Mucosa of stomach (tissue), 1 donor: ENCODE data around the gene CCDC87.
"Not testable (repeated sequence)": the region's sequence is repeated elsewhere in the genome, so short reads cannot be mapped to it uniquely, and the experiment has no call there.

Source experiments
- H3K27me3 ChIP-seq: one replicate; pipeline ENCODE4 v1.7.0; 2013; ENCODE audit warnings: mild to moderate bottlenecking, low read length; ENCODE audit not compliant: control insufficient read depth, insufficient read depth
- H3K36me3 ChIP-seq: one replicate; pipeline ENCODE4 v1.7.0; 2013; ENCODE audit warnings: low read length; ENCODE audit not compliant: control insufficient read depth, insufficient read depth
- H3K4me1 ChIP-seq: one replicate; pipeline ENCODE4 v1.7.0; 2013; ENCODE audit warnings: mild to moderate bottlenecking, low read length; ENCODE audit not compliant: control insufficient read depth, insufficient read depth
- H3K4me3 ChIP-seq: one replicate; pipeline ENCODE4 v1.7.0; 2013; ENCODE audit warnings: low read length
- H3K9ac ChIP-seq: one replicate; pipeline ENCODE4 v1.7.0; 2013; ENCODE audit warnings: mild to moderate bottlenecking, low read length, moderate library complexity
- H3K9me3 ChIP-seq: one replicate; pipeline ENCODE4 v1.7.0; 2013; ENCODE audit warnings: mild to moderate bottlenecking, low read length, moderate library complexity; ENCODE audit not compliant: control insufficient read depth
- donor health status: Pancreatic carcinoma.

CCDC87 gene

GRCh38 chr11:66607126-66607834 is 14.4 kb upstream of the CCDC87 start:
- Histone ChIP-seq H3K36me3 (no peaks in the 10 kb centered on the region), H3K9me3 (no peaks in the 10 kb centered on the region), H3K4me3 (no peak overlapping the region), H3K4me1 (peaks cover 15% of the 10 kb centered on the region), H3K27me3 (no peaks in the 10 kb centered on the region), H3K9ac (peak overlapping the region; percentile 15)

DNA sequence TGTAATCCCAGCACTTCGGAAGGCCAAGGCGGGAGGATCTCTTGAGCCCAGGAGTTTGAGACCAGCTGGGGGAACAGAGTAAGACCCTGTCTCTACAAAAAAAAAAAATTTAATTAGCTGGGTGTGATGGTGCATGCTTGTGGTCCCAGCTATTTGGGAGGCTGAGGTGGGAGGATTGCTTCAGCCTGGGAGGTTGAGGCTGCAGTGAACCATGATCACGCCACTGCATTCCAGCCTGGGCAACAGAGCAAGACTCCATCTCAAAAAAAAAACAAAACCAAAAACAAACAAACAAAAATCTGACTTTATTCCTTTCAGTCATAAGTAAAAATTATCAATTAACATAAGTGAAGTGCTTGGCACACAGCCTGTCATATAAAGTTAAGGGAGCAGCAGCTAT is 13.7 kb upstream of the CCDC87 start:
- peaks cover 15% of the 10 kb centered on the region for H3K4me1 ChIP-seq
- not testable (repeated sequence) for H3K9me3 ChIP-seq, H3K9ac ChIP-seq, H3K4me3 ChIP-seq, H3K36me3 ChIP-seq, H3K27me3 ChIP-seq

DNA sequence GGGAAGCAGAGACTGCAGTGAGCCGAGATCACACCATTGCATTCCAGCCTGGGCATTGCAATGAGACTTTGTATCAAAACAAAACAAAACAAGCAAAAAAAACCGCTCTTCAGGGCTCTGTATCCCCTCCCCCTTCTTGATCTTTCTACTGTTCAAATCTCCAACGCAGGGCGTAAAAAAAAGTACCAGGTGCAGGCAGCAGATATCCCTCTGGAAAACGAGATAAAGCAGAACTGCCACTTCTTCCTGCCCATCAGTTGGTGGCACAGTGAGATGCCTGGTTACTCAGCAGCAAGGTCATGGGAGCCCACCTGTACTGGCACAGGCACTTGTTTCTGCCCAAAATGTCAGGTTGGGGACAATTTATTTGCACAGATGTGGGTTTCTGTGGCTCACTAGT is 11.3 kb upstream of the CCDC87 start:
- Histone ChIP-seq H3K4me1 (peaks cover 15% of the 10 kb centered on the region), H3K9me3 (no peaks in the 10 kb centered on the region), H3K36me3 (no peaks in the 10 kb centered on the region)

GRCh38 chr11:66603072-66603471 is 10.2 kb upstream of the CCDC87 start:
- H3K4me1 ChIP-seq: peaks cover 13% of the 10 kb centered on the region
- H3K36me3 ChIP-seq: no peaks in the 10 kb centered on the region
- no peak overlapping the region for H3K4me3 ChIP-seq
- no peaks in the 10 kb centered on the region for H3K27me3 ChIP-seq
- H3K9ac ChIP-seq: no peak overlapping the region
- no peaks in the 10 kb centered on the region for H3K9me3 ChIP-seq

More for the DNA sequence above, 11.3 kb upstream of the CCDC87 start:
- Histone ChIP-seq H3K4me3 (no peak overlapping the region), H3K9ac (no peak overlapping the region), H3K27me3 (no peaks in the 10 kb centered on the region)

DNA sequence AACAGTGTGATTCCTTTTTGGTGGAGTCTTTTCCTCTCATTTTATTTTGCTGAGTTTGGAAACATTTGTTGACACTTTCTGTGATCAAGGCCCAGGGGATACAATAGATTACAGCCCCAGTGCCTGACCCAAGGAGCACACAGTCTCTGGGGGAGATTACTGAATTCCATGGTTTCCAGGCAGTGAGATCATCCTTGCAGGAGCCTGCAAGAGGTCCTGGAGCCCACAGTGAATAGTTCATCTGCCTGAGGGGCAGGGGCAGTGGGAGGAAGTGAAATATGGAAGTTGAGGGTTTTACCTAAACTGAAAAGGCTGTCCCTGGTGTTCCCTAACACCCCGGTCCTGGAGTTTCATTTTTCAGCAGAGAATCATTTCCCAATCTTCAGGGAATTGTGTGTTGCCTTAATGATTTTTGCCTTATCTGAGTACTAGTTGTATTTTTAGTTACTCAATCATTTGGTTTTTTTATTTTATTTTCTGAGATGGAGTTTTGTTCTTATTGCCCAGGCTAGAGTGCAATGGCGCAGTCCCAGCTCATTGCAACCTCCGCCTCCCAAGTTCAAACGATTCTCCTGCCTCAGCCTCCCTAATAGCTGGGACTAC is 7.9 kb upstream of the CCDC87 start:
- H3K4me1 ChIP-seq: peaks cover 3% of the 10 kb centered on the region
- H3K36me3 ChIP-seq: no peaks in the 10 kb centered on the region
- H3K4me3 ChIP-seq: no peak overlapping the region
- H3K9ac ChIP-seq: no peak overlapping the region
- H3K27me3 ChIP-seq: no peaks in the 10 kb centered on the region
- H3K9me3 ChIP-seq: no peaks in the 10 kb centered on the region

DNA sequence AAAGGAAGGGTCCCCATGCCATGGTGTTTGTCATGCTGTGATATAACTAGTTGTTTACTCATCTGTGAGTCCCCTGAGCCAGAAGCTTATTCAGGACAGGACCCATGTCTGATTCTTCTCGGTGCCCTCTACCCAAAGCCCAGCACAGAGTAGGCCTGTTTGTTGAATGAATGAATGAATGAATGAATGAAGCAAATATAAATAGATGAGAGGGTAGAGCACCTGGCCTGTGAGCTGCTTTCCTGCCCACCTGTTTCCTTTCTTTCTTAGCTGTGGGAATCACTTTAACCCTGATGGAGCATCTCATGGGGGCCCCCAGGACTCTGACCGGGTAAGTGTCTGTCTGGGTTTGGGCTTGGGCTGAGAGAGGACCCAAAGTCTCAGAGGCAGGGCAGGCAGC is 7.4 kb upstream of the CCDC87 start:
- peaks cover 8% of the 10 kb centered on the region for H3K4me1 ChIP-seq
- no peak overlapping the region for H3K4me3 ChIP-seq
- H3K9ac ChIP-seq: no peak overlapping the region
- no peaks in the 10 kb centered on the region for H3K36me3 ChIP-seq
- H3K27me3 ChIP-seq: no peaks in the 10 kb centered on the region
- H3K9me3 ChIP-seq: no peaks in the 10 kb centered on the region

- H3K9ac ChIP-seq: no peak overlapping the region
- H3K4me1 ChIP-seq: peaks cover 13% of the 10 kb centered on the region
- H3K4me3 ChIP-seq: no peak overlapping the region
- no peaks in the 10 kb centered on the region for H3K9me3 ChIP-seq
- H3K36me3 ChIP-seq: no peaks in the 10 kb centered on the region
- H3K27me3 ChIP-seq: no peaks in the 10 kb centered on the region
Measured at GRCh38 chr11:66598993-66599392, 6.1 kb upstream of the CCDC87 start.

DNA sequence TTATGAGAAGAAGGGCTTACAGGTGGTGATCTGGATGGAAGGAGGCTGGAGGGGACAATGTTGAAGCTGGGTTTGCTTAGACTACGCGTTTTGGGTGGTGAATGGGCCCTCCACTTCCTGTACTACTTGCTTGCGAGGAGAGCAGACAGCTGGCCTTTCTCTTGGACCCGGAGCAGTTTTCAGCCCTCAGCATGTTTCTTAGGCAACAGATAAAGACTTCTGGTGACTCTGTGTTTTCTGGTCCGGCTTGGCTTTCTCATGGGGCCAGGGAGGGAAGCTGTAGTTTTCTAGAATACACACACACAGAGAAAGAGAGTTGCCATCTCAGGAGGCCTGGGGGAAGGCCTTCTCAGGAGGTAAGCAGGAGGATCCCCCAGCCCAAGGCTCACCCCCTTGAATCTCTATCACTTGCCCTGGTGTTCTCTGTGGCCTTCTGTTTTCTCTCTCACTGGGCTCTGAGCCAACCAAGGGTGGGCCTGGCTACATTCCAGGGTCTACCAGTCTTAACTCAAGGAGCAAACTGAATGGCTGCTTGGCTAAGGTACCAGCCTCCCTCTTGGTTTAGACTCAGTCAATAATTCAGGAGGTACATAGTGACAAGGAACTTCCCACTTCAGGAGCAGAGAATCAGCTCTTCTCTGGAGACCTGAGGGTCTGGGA is 2.5 kb upstream of the CCDC87 start:
- Histone ChIP-seq H3K9ac (peak overlapping the region; percentile 23), H3K4me3 (no peak overlapping the region)

DNA sequence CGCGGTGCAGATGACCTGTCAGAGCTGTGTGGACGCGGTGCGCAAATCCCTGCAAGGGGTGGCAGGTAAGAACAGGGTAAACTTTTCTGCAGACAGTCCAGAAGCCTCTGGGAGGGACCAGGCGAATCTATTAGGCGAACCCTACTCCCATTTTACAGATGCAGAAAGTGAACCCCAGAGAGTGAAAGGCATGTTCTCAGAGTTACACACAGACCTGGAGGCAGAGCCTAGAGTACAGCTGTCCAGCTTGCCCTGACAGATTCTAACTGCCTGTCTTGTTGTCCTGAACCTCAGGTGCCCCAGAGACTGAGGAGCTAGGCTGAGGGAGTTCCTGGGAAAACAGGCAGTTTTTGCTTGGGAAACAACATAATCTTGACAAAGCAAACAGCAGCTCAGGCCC is 787 bp upstream of the CCDC87 start:
- peak overlapping the region; percentile 89 for H3K9ac ChIP-seq
- peak overlapping the region; percentile 94 for H3K4me3 ChIP-seq
- no peaks in the 10 kb centered on the region for H3K36me3 ChIP-seq

More for the DNA sequence above, 2.5 kb upstream of the CCDC87 start:
- Histone ChIP-seq H3K9me3 (no peaks in the 10 kb centered on the region), H3K27me3 (no peaks in the 10 kb centered on the region), H3K4me1 (peaks cover 30% of the 10 kb centered on the region), H3K36me3 (no peaks in the 10 kb centered on the region)

GRCh38 chr11:66593303-66593635 is 406 bp upstream of the CCDC87 start:
- H3K4me1 ChIP-seq: peaks cover 30% of the 10 kb centered on the region

More for the DNA sequence above, 787 bp upstream of the CCDC87 start:
- H3K9me3 ChIP-seq: no peaks in the 10 kb centered on the region
- H3K4me1 ChIP-seq: peaks cover 30% of the 10 kb centered on the region
- H3K27me3 ChIP-seq: no peaks in the 10 kb centered on the region

GRCh38 chr11:66591175-66591574 is 1.7 kb downstream of the CCDC87 start:
- Histone ChIP-seq H3K36me3 (no peaks in the 10 kb centered on the region), H3K4me3 (no peak overlapping the region), H3K9me3 (no peaks in the 10 kb centered on the region), H3K9ac (no peak overlapping the region), H3K4me1 (peaks cover 30% of the 10 kb centered on the region), H3K27me3 (no peaks in the 10 kb centered on the region)

More at GRCh38 chr11:66593303-66593635, 406 bp upstream of the CCDC87 start:
- Histone ChIP-seq H3K9me3 (no peaks in the 10 kb centered on the region), H3K4me3 (peak overlapping the region; percentile 94), H3K36me3 (no peaks in the 10 kb centered on the region), H3K27me3 (no peaks in the 10 kb centered on the region), H3K9ac (peak overlapping the region; percentile 89)

DNA sequence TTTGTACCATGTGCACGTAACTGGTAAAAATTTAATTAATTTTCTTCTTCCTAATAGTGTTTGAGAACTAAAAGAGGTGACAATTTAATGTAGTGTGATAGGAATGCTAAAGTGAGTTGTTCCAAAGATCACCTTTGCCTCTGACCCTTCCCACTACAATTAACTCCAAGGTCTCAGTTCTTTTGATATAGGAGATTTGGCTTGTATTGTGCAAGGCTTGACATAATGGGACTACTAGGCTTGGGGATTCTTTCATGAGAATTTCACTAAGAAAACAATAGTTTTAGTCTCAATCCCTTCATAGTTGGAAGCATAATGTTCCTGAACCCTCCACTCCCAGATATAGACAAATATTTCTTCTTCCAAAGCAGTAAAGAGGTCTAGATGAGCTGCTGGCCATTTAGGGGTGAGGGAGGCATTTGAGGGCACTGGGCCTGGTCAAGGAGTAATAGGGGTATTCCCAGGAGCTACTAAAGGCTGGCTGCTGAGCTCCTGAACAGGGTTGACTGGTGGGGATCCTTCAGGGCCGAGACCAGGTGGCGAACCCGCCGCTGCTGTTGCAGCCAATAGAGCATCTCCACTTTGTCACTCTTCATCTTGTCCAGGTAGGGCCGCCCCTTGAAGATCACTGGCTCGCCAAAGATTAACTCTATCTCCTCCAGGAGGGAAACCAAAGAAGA is 2.7 kb downstream of the CCDC87 start:
- Histone ChIP-seq H3K4me1 (peaks cover 21% of the 10 kb centered on the region), H3K27me3 (no peaks in the 10 kb centered on the region), H3K4me3 (no peak overlapping the region), H3K36me3 (no peaks in the 10 kb centered on the region), H3K9me3 (no peaks in the 10 kb centered on the region), H3K9ac (no peak overlapping the region)
